SH-SY5Y (cell line): ENCODE data around the gene MOB3B.

Experiments used
- GATA2 ChIP-seq: IDR thresholded peaks from 2 replicates; pipeline ENCODE4 v1.6.1; 2011; ENCODE audit warnings: mild to moderate bottlenecking, low read depth, low read length
- GATA3 ChIP-seq: IDR thresholded peaks from 2 replicates; pipeline ENCODE4 v1.6.1; 2011; ENCODE audit warnings: low read depth, mild to moderate bottlenecking, low read length, moderate library complexity

DNA sequence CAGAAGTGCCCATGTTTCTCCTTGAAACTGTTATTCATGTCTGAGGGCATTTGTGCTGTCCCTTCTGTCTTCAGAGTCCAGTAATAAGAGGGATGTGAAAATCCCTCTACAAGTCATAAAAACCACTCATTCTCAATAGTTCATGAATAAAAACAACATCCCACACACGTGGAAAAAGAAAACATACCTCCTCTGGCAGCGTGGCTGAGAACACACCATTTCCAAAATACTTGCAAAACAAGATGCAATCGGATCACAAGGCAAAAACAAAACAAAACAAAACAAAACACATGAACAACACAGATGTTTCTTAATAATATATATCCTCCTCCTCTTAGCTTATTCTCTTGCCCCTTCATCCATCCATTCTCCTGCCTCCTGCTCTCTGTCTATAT lies 161.7 kb downstream of the MOB3B start:
- no peak for TF ChIP-seq GATA2
- TF ChIP-seq GATA3: no peak
